Measurements from ENCODE around the gene ARHGAP32.

GRCh38 chr11:128917144-128917724 is 274.9 kb downstream of the ARHGAP32 start:
- TF ChIP-seq CTCF (IDR thresholded peaks at IDR 0.05; ENCODE audit: insufficient read depth, low read length, poor library complexity, severe bottlenecking) (no peak), EZH2phosphoT487 (conservative IDR thresholded peaks at IDR 0.05; ENCODE audit: low read length) (no peak)
